ENCODE results near the gene UHMK1.

DNA sequence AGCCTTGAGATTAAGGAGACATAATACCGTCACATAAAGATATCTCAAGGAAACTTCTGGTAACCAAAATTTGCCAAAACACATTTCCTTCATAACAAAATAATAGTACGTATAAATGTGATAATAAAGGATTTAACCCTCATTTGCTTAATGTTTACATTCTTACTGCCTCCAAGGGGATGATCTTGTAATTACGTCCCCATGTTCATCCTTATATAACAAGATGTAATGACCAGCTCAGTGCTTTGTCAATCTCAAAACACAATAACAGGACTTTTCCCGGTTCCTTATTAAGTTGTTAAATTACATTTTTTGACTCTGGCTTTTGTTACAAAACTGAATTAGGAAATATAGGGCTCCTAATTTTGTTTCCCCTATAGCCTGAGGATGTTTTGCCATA lies 41.3 kb upstream of the UHMK1 start:
- TF ChIP-seq, protein P1, sequence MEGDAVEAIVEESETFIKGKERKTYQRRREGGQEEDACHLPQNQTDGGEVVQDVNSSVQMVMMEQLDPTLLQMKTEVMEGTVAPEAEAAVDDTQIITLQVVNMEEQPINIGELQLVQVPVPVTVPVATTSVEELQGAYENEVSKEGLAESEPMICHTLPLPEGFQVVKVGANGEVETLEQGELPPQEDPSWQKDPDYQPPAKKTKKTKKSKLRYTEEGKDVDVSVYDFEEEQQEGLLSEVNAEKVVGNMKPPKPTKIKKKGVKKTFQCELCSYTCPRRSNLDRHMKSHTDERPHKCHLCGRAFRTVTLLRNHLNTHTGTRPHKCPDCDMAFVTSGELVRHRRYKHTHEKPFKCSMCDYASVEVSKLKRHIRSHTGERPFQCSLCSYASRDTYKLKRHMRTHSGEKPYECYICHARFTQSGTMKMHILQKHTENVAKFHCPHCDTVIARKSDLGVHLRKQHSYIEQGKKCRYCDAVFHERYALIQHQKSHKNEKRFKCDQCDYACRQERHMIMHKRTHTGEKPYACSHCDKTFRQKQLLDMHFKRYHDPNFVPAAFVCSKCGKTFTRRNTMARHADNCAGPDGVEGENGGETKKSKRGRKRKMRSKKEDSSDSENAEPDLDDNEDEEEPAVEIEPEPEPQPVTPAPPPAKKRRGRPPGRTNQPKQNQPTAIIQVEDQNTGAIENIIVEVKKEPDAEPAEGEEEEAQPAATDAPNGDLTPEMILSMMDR (IDR thresholded peaks at IDR 0.05 in 4 of 5, conservative IDR thresholded peaks at IDR 0.05 in 1 of 5): no peak
- no peak for TF ChIP-seq POLR2A (IDR thresholded peaks at IDR 0.05)
